NB4 (cell line): ENCODE measurements around the gene DCUN1D4.

Experiments
- MYC ChIP-seq: IDR thresholded peaks from 2 replicates; pipeline ENCODE4 v1.6.1; 2011; ENCODE audit warnings: low read depth, low read length
- POLR2A ChIP-seq: IDR thresholded peaks from 2 replicates; pipeline ENCODE4 v1.6.1; 2011; ENCODE audit warnings: mild to moderate bottlenecking; ENCODE audit not compliant: insufficient read length; ENCODE audit errors: extremely low read depth
- TF ChIP-seq, protein P1 (sequence below): IDR thresholded peaks from one replicate; pipeline ENCODE4 v1.5.1; 2012; ENCODE audit warnings: low read depth, low read length
- TF ChIP-seq, protein P2 (sequence below): IDR thresholded peaks from 2 replicates; pipeline ENCODE4 v1.6.1; 2011; ENCODE audit warnings: low read depth, low read length

DNA sequence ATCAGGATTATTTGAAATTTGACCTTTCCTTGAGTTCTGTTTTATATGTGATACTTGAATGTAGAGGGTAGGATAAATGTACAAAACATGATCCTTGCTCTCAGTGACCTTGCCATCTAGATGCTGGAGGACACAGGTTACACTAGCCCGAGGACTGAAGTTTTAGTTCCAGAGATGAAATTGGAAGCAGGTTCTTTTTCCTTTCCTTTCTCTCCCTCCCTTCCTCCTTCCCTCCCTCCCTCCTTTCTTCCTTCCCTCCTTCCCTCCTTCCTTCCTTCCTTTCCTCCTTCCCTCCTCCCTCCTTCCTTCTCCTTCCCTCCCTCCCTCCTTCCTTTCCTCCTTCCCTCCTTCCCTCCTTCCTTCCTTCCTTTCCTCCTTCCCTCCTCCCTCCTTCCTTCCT, 122.9 kb downstream of the DCUN1D4 start:
- TF ChIP-seq, protein P1, sequence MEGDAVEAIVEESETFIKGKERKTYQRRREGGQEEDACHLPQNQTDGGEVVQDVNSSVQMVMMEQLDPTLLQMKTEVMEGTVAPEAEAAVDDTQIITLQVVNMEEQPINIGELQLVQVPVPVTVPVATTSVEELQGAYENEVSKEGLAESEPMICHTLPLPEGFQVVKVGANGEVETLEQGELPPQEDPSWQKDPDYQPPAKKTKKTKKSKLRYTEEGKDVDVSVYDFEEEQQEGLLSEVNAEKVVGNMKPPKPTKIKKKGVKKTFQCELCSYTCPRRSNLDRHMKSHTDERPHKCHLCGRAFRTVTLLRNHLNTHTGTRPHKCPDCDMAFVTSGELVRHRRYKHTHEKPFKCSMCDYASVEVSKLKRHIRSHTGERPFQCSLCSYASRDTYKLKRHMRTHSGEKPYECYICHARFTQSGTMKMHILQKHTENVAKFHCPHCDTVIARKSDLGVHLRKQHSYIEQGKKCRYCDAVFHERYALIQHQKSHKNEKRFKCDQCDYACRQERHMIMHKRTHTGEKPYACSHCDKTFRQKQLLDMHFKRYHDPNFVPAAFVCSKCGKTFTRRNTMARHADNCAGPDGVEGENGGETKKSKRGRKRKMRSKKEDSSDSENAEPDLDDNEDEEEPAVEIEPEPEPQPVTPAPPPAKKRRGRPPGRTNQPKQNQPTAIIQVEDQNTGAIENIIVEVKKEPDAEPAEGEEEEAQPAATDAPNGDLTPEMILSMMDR: no peak
- TF ChIP-seq POLR2A: no peak
- TF ChIP-seq MYC: no peak
- TF ChIP-seq, protein P2, sequence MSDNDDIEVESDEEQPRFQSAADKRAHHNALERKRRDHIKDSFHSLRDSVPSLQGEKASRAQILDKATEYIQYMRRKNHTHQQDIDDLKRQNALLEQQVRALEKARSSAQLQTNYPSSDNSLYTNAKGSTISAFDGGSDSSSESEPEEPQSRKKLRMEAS: no peak
